GM12878 (cell line): ENCODE measurements around the gene SLC2A9. TPM values are rescaled to one million over a fixed set of nuclear protein-coding genes. Genes with fewer than 3 reads are reported as not detected.
A peak's percentile ranks its signal among the peaks of the same experiment; 100 is the strongest.

ENCODE experiments used
- ATAC-seq: fragments of 200-7000 bp; cut with Tn5 transposase; 3 replicates; pipeline ENCODE4 v1.9.1; 2020; ENCODE audit warnings: mild to moderate bottlenecking, moderate library complexity
- BruUV-seq: library from RNA; stranded (reverse); fragments of 400-500 nt; replicated peaks from 2 replicates; lab custom pipeline; 2021; lab: Mats Ljungman, UMichigan
- CTCF ChIA-PET: fragments of 300-600 bp; sonication (Branson Sonifier 250); formaldehyde crosslinking; extraction: SDS; loops from one replicate; lab custom pipeline; 2021; ENCODE audit warnings: inconsistent platforms; lab: Yijun Ruan, JAX
- POLR2A ChIA-PET: fragments of 350-600 bp; formaldehyde crosslinking; extraction: SDS; loops from one replicate; lab custom pipeline; 2021; ENCODE audit warnings: inconsistent platforms; lab: Charles Lee
- RAD21 ChIA-PET: fragments of 300-600 bp; sonication (Branson Sonifier 250); formaldehyde crosslinking; loops from one replicate; lab custom pipeline; 2023; ENCODE audit warnings: antibody characterized with exemption; ENCODE audit not compliant: unreplicated experiment; lab: Charles Lee
- SMC1A ChIA-PET: fragments of 300-600 bp; sonication (Branson Sonifier 250); formaldehyde crosslinking; loops from one replicate; lab custom pipeline; 2023; ENCODE audit not compliant: unreplicated experiment, uncharacterized antibody; lab: Charles Lee
- DNase-seq: peaks from one replicate; pipeline ENCODE4 v3.0.0-alpha.2; 2011; ENCODE audit warnings: low read depth, low spot score
- FAIRE-seq: peaks from 3 replicates; lab custom pipeline; 2011; peaks lifted over from hg19 to GRCh38; lab: Jason Lieb, UNC
- H2AFZ ChIP-seq: 2 replicates; pipeline ENCODE4 v1.6.0; 2011; ENCODE audit warnings: low read depth, low read length, control low read depth; ENCODE audit not compliant: control insufficient read depth
- H3K27ac ChIP-seq: 2 replicates; pipeline ENCODE4 v1.5.1; 2011; ENCODE audit warnings: control low read depth; ENCODE audit not compliant: control insufficient read depth, insufficient read depth
- H3K27me3 ChIP-seq, 2 experiments: replicated peaks in 1 of 2; 2 replicates each; pipeline versions ENCODE4 v1.6.0 to v1.6.1; 2011; ENCODE audit warnings: low read length in 1 of 2; ENCODE audit not compliant: control insufficient read depth in 2 of 2, insufficient read depth in 2 of 2
- H3K36me3 ChIP-seq, 2 experiments: 2 replicates each; pipeline ENCODE4 v1.5.1; 2011; ENCODE audit warnings: low read length in 1 of 2; ENCODE audit not compliant: control insufficient read depth in 2 of 2, insufficient read depth in 2 of 2
- H3K4me1 ChIP-seq: 2 replicates; pipeline ENCODE4 v1.6.1; 2011; ENCODE audit warnings: mild to moderate bottlenecking, low read length, moderate library complexity, mixed read lengths; ENCODE audit not compliant: control insufficient read depth, insufficient read depth
- H3K4me2 ChIP-seq: 2 replicates; pipeline ENCODE4 v1.6.0; 2011; ENCODE audit warnings: control low read depth; ENCODE audit not compliant: control insufficient read depth, insufficient read depth
- H3K4me3 ChIP-seq: fragments of 200-600 bp; sonication (generic); 2 replicates; pipeline ENCODE4 v1.5.1; 2016
- H3K79me2 ChIP-seq: 2 replicates; pipeline ENCODE4 v1.6.0; 2011; ENCODE audit warnings: low read length; ENCODE audit not compliant: control insufficient read depth, insufficient read depth
- H3K9ac ChIP-seq: 2 replicates; pipeline ENCODE4 v1.8.0; 2011; ENCODE audit warnings: low read length, control low read depth, mixed read lengths; ENCODE audit not compliant: control insufficient read depth, insufficient read depth
- H3K9me3 ChIP-seq: replicated peaks from 3 replicates; pipeline ENCODE4 v1.5.1; 2011; ENCODE audit warnings: mild to moderate bottlenecking, low read length; ENCODE audit not compliant: control insufficient read depth, insufficient read depth
- H4K20me1 ChIP-seq: 2 replicates; pipeline ENCODE4 v1.6.0; 2011; ENCODE audit not compliant: control insufficient read depth, insufficient read depth
- ATF3 ChIP-seq: IDR thresholded peaks from 2 replicates; pipeline ENCODE4 v1.6.1; 2011; ENCODE audit warnings: low read depth, mild to moderate bottlenecking, low read length, moderate library complexity, borderline replicate concordance; ENCODE audit errors: extremely low read depth
- BMI1 ChIP-seq: fragments of 450-650 bp; IDR thresholded peaks from 2 replicates; pipeline ENCODE4 v1.6.1; 2016; ENCODE audit warnings: mild to moderate bottlenecking, moderate library complexity, borderline replicate concordance
- CBX3 ChIP-seq: fragments of 200-600 bp; sonication (generic); IDR thresholded peaks from 2 replicates; pipeline ENCODE4 v1.6.1; 2016; ENCODE audit warnings: low read depth, borderline replicate concordance
- CEBPZ ChIP-seq: fragments of 150-350 bp; IDR thresholded peaks from 2 replicates; pipeline ENCODE4 v1.6.1; 2016; ENCODE audit warnings: low read depth, low read length
- FOXM1 ChIP-seq: IDR thresholded peaks from 2 replicates; pipeline ENCODE4 v1.6.1; 2012; ENCODE audit warnings: low read depth, mild to moderate bottlenecking, inconsistent platforms, low read length, moderate library complexity
- GABPA ChIP-seq: IDR thresholded peaks from 2 replicates; pipeline ENCODE4 v1.6.1; 2014; ENCODE audit warnings: antibody characterized with exemption, low read depth, mild to moderate bottlenecking, inconsistent platforms
- HCFC1 ChIP-seq: fragments of 150-350 bp; IDR thresholded peaks from 2 replicates; pipeline ENCODE4 v1.6.1; 2014; ENCODE audit warnings: low read length
- HDAC6 ChIP-seq: fragments of 200-600 bp; sonication (generic); IDR thresholded peaks from one replicate; pipeline ENCODE4 v1.8.0; 2017; ENCODE audit warnings: antibody characterized with exemption; ENCODE audit not compliant: unreplicated experiment
- JUNB ChIP-seq: IDR thresholded peaks from 2 replicates; pipeline ENCODE4 v1.6.1; 2016; ENCODE audit warnings: antibody characterized with exemption, mild to moderate bottlenecking
- JUND ChIP-seq: IDR thresholded peaks from 2 replicates; pipeline ENCODE4 v1.6.1; 2012; ENCODE audit warnings: low read depth, mild to moderate bottlenecking, low read length, improper control_type of control experiment, moderate library complexity
- NFYA ChIP-seq: IDR thresholded peaks from 2 replicates; pipeline ENCODE4 v1.6.1; 2011; ENCODE audit warnings: low read depth, mild to moderate bottlenecking, low read length, improper control_type of control experiment, borderline replicate concordance
- PAX5 ChIP-seq: IDR thresholded peaks from 2 replicates; pipeline ENCODE4 v1.6.1; 2011; ENCODE audit warnings: low read depth, low read length, borderline replicate concordance
- SMARCA5 ChIP-seq: fragments of 450-650 bp; IDR thresholded peaks from 2 replicates; pipeline ENCODE4 v1.6.1; 2017; ENCODE audit warnings: mild to moderate bottlenecking
- TCF7 ChIP-seq: IDR thresholded peaks from 2 replicates; pipeline ENCODE4 v1.6.1; 2014; ENCODE audit warnings: antibody characterized with exemption, borderline replicate concordance
- YBX1 ChIP-seq: fragments of 450-650 bp; IDR thresholded peaks from 2 replicates; pipeline ENCODE4 v1.6.1; 2016; ENCODE audit warnings: antibody characterized with exemption
- ZBTB40 ChIP-seq: fragments of 450-650 bp; IDR thresholded peaks from 2 replicates; pipeline ENCODE4 v1.6.1; 2016; ENCODE audit warnings: mild to moderate bottlenecking, moderate library complexity, borderline replicate concordance
- ZSCAN29 ChIP-seq: fragments of 450-650 bp; IDR thresholded peaks from 2 replicates; pipeline ENCODE4 v1.6.1; 2017; ENCODE audit warnings: mild to moderate bottlenecking, moderate library complexity
- WGBS: methylation state at CpG from one replicate; pipeline ENCODE4 v1.1.6; 2016; ENCODE audit warnings: low lambda C conversion rate; ENCODE audit not compliant: insufficient replicate concordance, insufficient coverage; ENCODE audit errors: missing lambda C conversion rate; 5-methylcytosine and 5-hydroxymethylcytosine counted together
- in situ Hi-C: fragments of 300-500 bp; cut with MboI; formaldehyde crosslinking; loops from 9 replicates; pipeline ENCODE4 v1.14.3; 2018; ENCODE audit warnings: mixed read lengths
- intact Hi-C: fragments of 100-400 bp; cut with micrococcal nuclease; formaldehyde crosslinking; loops from one replicate; pipeline ENCODE4 v1.14.2; 2022; ENCODE audit not compliant: unreplicated experiment
- polyA plus RNA-seq, 11 experiments: library from polyadenylated mRNA; depleted of rRNA in 4 of 11; unstranded in 6 of 11; stranded (reverse) in 5 of 11; fragments of >200 nt; fragmentation: Nextera tagmentation in 4 of 11; fragmentation: Illumina TruSeq in 1 of 11; extraction: Ambion mirVana in 4 of 11; extraction: Trizol in 1 of 11; gene quantifications; 1 replicate in 1 of 11; 2 replicates in 10 of 11; pipeline versions ENCODE4 v1.2.1 to v1.2.3, GENCODE V29; 2011 to 2016; ENCODE audit warnings: inconsistent platforms in 2 of 11, missing spikeins in 2 of 11, low read depth in 1 of 11
- total RNA-seq, 4 experiments: library from RNA; depleted of rRNA in 3 of 4; stranded (reverse); fragments of >200 nt in 3 of 4; fragmentation: Illumina TruSeq in 1 of 4; extraction: Trizol in 1 of 4; gene quantifications; 2 replicates each; pipeline versions ENCODE4 v1.2.1 to v1.2.3, GENCODE V29; 2013 to 2021

Gene SLC2A9
- total and polyA plus RNA-seq, 10 of the 15 experiments (the other 5 are each of a cell fraction or from before 2014, with no cell fraction given) = 0.28 to 2.8 (median 1.2) TPM

- TF ChIP-seq ATF3 (no peak), CBX3 (no peak), SMARCA5 (no peak), ZSCAN29 (no peak), HDAC6 (no peak), TCF7 (no peak), JUND (no peak), CEBPZ (no peak), YBX1 (no peak), HCFC1 (no peak), NFYA (no peak), JUNB (no peak), ZBTB40 (no peak), BMI1 (no peak), GABPA (no peak), FOXM1 (no peak), PAX5 (no peak)
- ChIA-PET RAD21 (interaction anchor here (1.1 to 1.4 kb wide), 3 partner anchors 19 to 120 kb away, joined by 3 to 4 read pairs (median 3); no protein-coding TSS in a partner anchor), POLR2A (no interaction called here), SMC1A (interaction anchor here (0.7 to 0.9 kb wide), 5 partner anchors 16 to 120 kb away, joined by 3 to 6 read pairs (median 3); no protein-coding TSS in a partner anchor), CTCF (interaction anchor here (0.5 to 3.5 kb wide), 6 partner anchors 12 to 130 kb away, joined by 3 to 21 read pairs (median 4); no protein-coding TSS in a partner anchor)
- no peaks in the 10 kb centered on the region for H4K20me1 ChIP-seq
- H3K9me3 ChIP-seq = no peaks in the 10 kb centered on the region
- H3K79me2 ChIP-seq = no peaks in the 10 kb centered on the region
- H3K27me3 ChIP-seq = no peaks in the 10 kb centered on the region
- FAIRE-seq = peak; percentile 41
- H3K27ac ChIP-seq = no peak overlapping the region
- no peak overlapping the region for H2AFZ ChIP-seq
- in situ Hi-C loops = no loop called here
- no peak overlapping the region for H3K4me3 ChIP-seq
- BruUV-seq = no TSS peak
- 27% methylated on average over 3 of the region's 3 CpGs for WGBS
- peak; percentile 73 for ATAC-seq
- peaks cover 3% of the 10 kb centered on the region; the same call in 1 of the 2 replicates for H3K4me1 ChIP-seq
- no peak overlapping the region for H3K9ac ChIP-seq
- H3K36me3 ChIP-seq = no peaks in the 10 kb centered on the region
- intact Hi-C loops = no loop called here
- peak overlapping the region; percentile 25; the same call in 1 of the 2 replicates for H3K4me2 ChIP-seq
- no peak for DNase-seq
Measured at GRCh38 chr4:9894644-9895332, 126.5 kb downstream of the SLC2A9 start.
